HG02798 (cell line): ENCODE data around the gene SIK1.
A peak's percentile ranks its signal among the peaks of the same experiment; 100 is the strongest.
"Not testable (repeated sequence)": the region's sequence is repeated elsewhere in the genome, so short reads cannot be mapped to it uniquely, and the experiment has no call there.

Experiments
- ATAC-seq: cut with Tn5 transposase; IDR thresholded peaks from one replicate; pipeline ENCODE4 v1.9.1; 2021; ENCODE audit warnings: mild to moderate bottlenecking; ENCODE audit not compliant: unreplicated experiment, poor library complexity

SIK1 gene

GRCh38 chr21:43440835-43441727, 14.2 kb upstream of the SIK1 start:
- ATAC-seq, result not testable (repeated sequence)

- not testable (repeated sequence) for ATAC-seq
Measured at GRCh38 chr21:43439316-43440075, 12.6 kb upstream of the SIK1 start.

- ATAC-seq, result not testable (repeated sequence)
Measured at GRCh38 chr21:43436272-43436671, 9.3 kb upstream of the SIK1 start.

- not testable (repeated sequence) for ATAC-seq
Measured at GRCh38 chr21:43433340-43434136, 6.6 kb upstream of the SIK1 start.

- ATAC-seq, result not testable (repeated sequence)
Measured at GRCh38 chr21:43430830-43431416, 4.0 kb upstream of the SIK1 start.

GRCh38 chr21:43428964-43429363, 2.0 kb upstream of the SIK1 start:
- not testable (repeated sequence) for ATAC-seq

- peak; percentile 93 for ATAC-seq
Measured at GRCh38 chr21:43427242-43427559, 270 bp upstream of the SIK1 start.

- ATAC-seq, result not testable (repeated sequence)
Measured at GRCh38 chr21:43426004-43426403, 927 bp downstream of the SIK1 start.

GRCh38 chr21:43419475-43419874, 7.5 kb downstream of the SIK1 start:
- not testable (repeated sequence) for ATAC-seq

- ATAC-seq, result not testable (repeated sequence)
Measured at GRCh38 chr21:43414576-43414975, 12.4 kb downstream of the SIK1 start.

- ATAC-seq, result not testable (repeated sequence)
Measured at GRCh38 chr21:43412020-43412788, 14.7 kb downstream of the SIK1 start.

- ATAC-seq, result peak; percentile 49
Measured at GRCh38 chr21:43410456-43411068, 16.4 kb downstream of the SIK1 start.

- ATAC-seq, result not testable (repeated sequence)
Measured at GRCh38 chr21:43407139-43407538, 19.8 kb downstream of the SIK1 start.

- ATAC-seq, result not testable (repeated sequence)
Measured at GRCh38 chr21:43404450-43404849, 22.5 kb downstream of the SIK1 start.

- not testable (repeated sequence) for ATAC-seq
Measured at GRCh38 chr21:43403651-43404430, 23.1 kb downstream of the SIK1 start.

GRCh38 chr21:43401125-43401524, 25.8 kb downstream of the SIK1 start:
- not testable (repeated sequence) for ATAC-seq

- not testable (repeated sequence) for ATAC-seq
Measured at GRCh38 chr21:43399595-43400015, 27.3 kb downstream of the SIK1 start.

GRCh38 chr21:43399136-43399535, 27.8 kb downstream of the SIK1 start:
- ATAC-seq, result not testable (repeated sequence)
